Fibroblast of lung (primary cell): ENCODE data around the gene KDM1A.

Experiments used
- CTCF ChIP-seq, 2 donors: IDR thresholded peaks in 1 of 2; conservative IDR thresholded peaks in 1 of 2; 1 replicate in 1 of 2; 2 replicates in 1 of 2; pipeline ENCODE4 v1.5.1; 2011 to 2012; ENCODE audit warnings: low read length in 2 of 2, control low read depth in 1 of 2, inconsistent platforms in 1 of 2, low read depth in 1 of 2, mild to moderate bottlenecking in 1 of 2
- EZH2 ChIP-seq: IDR thresholded peaks from 2 replicates; pipeline ENCODE4 v1.5.1; 2012; ENCODE audit warnings: low read length, control low read depth, mild to moderate bottlenecking; ENCODE audit errors: missing control alignments

- no peak for TF ChIP-seq CTCF (conservative IDR thresholded peaks at IDR 0.05 in 1 of 2, IDR thresholded peaks at IDR 0.05 in 1 of 2; ENCODE audit: low read depth in 1 of 2, low read length in 2 of 2)
- TF ChIP-seq EZH2 = no peak
Measured at GRCh38 chr1:23122796-23123195, 103.5 kb downstream of the KDM1A start.
